Astrocyte (in vitro differentiated cells and primary cell): ENCODE measurements around the gene ACSBG1. TPM values are rescaled to one million over a fixed set of nuclear protein-coding genes. Genes with fewer than 3 reads are reported as not detected.

Source experiments
- DNase-seq: peaks from one replicate; pipeline ENCODE4 v3.0.0-alpha.2; 2010; ENCODE audit warnings: low read depth
- FAIRE-seq: peaks from 2 replicates; lab custom pipeline; 2011; peaks lifted over from hg19 to GRCh38; lab: Jason Lieb, UNC
- H2AFZ ChIP-seq: 2 replicates; pipeline ENCODE4 v1.6.0; 2012; ENCODE audit warnings: low read depth, low read length, inconsistent platforms
- H3K27ac ChIP-seq: 2 replicates; pipeline ENCODE4 v1.5.1; 2011; ENCODE audit warnings: low read depth, low read length, inconsistent platforms
- H3K27me3 ChIP-seq: 2 replicates; pipeline ENCODE4 v1.6.0; 2011; ENCODE audit warnings: low read length, inconsistent platforms; ENCODE audit not compliant: insufficient read depth
- H3K36me3 ChIP-seq: 2 replicates; pipeline ENCODE4 v1.5.1; 2011; ENCODE audit warnings: low read length, inconsistent platforms; ENCODE audit not compliant: insufficient read depth
- H3K4me1 ChIP-seq: 2 replicates; pipeline ENCODE4 v1.5.1; 2011; ENCODE audit warnings: low read length, inconsistent platforms; ENCODE audit not compliant: insufficient read depth
- H3K4me2 ChIP-seq: 2 replicates; pipeline ENCODE4 v1.6.0; 2012; ENCODE audit warnings: low read length, inconsistent platforms
- H3K4me3 ChIP-seq: 2 replicates; pipeline ENCODE4 v1.5.1; 2011; ENCODE audit warnings: low read depth, mild to moderate bottlenecking, low read length, inconsistent platforms; ENCODE audit not compliant: insufficient read depth
- H3K79me2 ChIP-seq: 2 replicates; pipeline ENCODE4 v1.6.0; 2012; ENCODE audit warnings: mild to moderate bottlenecking, low read length, inconsistent platforms; ENCODE audit not compliant: insufficient read depth
- H3K9ac ChIP-seq: 2 replicates; pipeline ENCODE4 v1.6.0; 2012; ENCODE audit warnings: mild to moderate bottlenecking, low read length, inconsistent platforms
- H3K9me3 ChIP-seq: 2 replicates; pipeline ENCODE4 v1.5.1; 2012; ENCODE audit warnings: low read depth, mild to moderate bottlenecking, low read length, inconsistent platforms; ENCODE audit not compliant: insufficient read depth
- H4K20me1 ChIP-seq: 2 replicates; pipeline ENCODE4 v1.6.0; 2012; ENCODE audit warnings: low read length, inconsistent platforms; ENCODE audit not compliant: insufficient read depth
- H3K27ac Mint-ChIP-seq: one replicate; pipeline ENCODE4 v1.8.0; 2021; ENCODE audit warnings: mild to moderate bottlenecking, mixed read lengths; ENCODE audit not compliant: unreplicated experiment
- H3K27me3 Mint-ChIP-seq: one replicate; pipeline ENCODE4 v1.8.0; 2021; ENCODE audit warnings: low read depth, mixed read lengths; ENCODE audit not compliant: unreplicated experiment
- H3K36me3 Mint-ChIP-seq: one replicate; pipeline ENCODE4 v1.8.0; 2021; ENCODE audit warnings: low read depth, mixed read lengths; ENCODE audit not compliant: unreplicated experiment
- H3K4me1 Mint-ChIP-seq: one replicate; pipeline ENCODE4 v1.8.0; 2021; ENCODE audit warnings: low read depth, mixed read lengths; ENCODE audit not compliant: unreplicated experiment
- H3K4me3 Mint-ChIP-seq: one replicate; pipeline ENCODE4 v1.8.0; 2021; ENCODE audit warnings: mild to moderate bottlenecking, moderate library complexity, mixed read lengths; ENCODE audit not compliant: unreplicated experiment
- H3K9me3 Mint-ChIP-seq: one replicate; pipeline ENCODE4 v1.8.0; 2021; ENCODE audit warnings: mild to moderate bottlenecking, mixed read lengths; ENCODE audit not compliant: unreplicated experiment
- EZH2 ChIP-seq: IDR thresholded peaks from 2 replicates; pipeline ENCODE4 v1.6.1; 2012; ENCODE audit warnings: mild to moderate bottlenecking, low read length, inconsistent platforms; ENCODE audit not compliant: insufficient read depth
- total RNA-seq: library from RNA; stranded (reverse); gene quantifications from 2 replicates; pipeline ENCODE4 v1.2.1, GENCODE V29; 2021
- TF ChIP-seq, protein P1 (sequence below): IDR thresholded peaks from 2 replicates; pipeline ENCODE4 v1.5.1; 2011; ENCODE audit warnings: low read depth, mild to moderate bottlenecking, inconsistent platforms, low read length, moderate library complexity; ENCODE audit not compliant: insufficient read depth

The ACSBG1 gene
- total RNA-seq, 1 donor from 2014 or later: not detected

DNA sequence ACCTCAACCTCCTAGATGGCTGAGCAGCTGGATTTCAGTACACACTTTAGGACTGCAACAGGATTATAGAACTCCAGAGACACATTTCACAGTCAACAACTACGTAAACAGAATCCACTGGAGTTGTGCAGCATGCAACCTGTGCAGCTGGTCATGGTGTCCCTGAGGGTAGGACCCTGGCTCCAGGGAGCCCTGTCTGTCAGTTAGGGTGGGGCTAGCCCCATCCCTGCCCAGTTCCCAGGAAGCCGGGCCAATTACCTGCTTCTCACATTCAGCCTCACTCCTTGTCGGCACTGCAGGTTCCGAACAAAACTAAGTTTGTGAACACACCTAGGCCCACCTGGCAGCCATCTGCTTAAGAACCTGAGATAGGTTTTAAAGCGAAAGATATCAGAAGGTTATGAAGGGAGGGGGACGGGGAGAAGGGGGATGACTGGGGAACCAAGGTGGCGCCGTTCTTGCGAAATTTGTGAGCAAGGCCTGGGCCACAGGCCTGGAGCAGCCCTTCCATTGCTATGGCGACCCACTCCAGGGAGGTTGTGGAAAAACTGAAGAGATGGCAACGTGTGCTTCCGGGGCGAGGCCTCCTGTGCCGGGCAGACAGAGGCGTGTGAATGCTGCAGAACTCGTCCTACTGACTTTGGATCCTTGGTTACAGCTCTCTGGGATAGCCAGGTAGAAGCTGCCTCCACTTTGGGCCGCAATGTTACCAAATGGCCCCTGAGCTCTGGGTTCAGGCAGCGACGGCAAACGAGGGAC, 25.3 kb downstream of the ACSBG1 start:
- DNase-seq: no peak

DNA sequence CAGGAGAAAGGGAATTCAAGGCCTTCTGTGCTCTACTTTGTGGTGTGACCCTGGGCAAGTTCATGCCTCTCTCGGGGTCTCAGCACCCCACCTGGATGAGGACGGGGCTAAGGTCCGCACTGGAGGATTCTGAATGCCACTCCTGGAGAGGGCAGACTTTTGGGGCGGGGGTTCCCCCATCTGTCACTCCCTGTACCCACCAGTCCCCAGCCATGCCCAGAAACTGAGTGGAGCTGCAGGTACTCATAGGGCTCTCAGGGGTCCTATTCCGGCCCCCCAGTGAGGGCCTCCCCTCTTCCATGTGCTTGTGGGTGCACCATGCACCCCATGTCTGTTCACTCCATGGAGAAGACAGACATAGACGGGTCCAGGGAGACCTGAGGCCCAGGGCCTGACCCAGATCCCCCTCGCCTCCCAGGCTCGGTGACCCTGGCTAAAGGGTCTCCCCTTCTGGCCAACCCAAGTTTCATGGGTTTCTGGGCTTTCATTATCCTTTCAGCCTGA, 26.0 kb downstream of the ACSBG1 start:
- Histone ChIP-seq H3K9me3 (no peaks in the 10 kb centered on the region), H3K27ac (no peak overlapping the region), H3K4me3 (no peak overlapping the region), H3K4me2 (no peak overlapping the region), H3K79me2 (no peaks in the 10 kb centered on the region), H3K36me3 (no peaks in the 10 kb centered on the region), H2AFZ (no peak overlapping the region), H3K27me3 (peaks cover 3% of the 10 kb centered on the region), H3K9ac (no peak overlapping the region), H3K4me1 (peaks cover 23% of the 10 kb centered on the region), H4K20me1 (no peaks in the 10 kb centered on the region)
- Mint-ChIP-seq H3K4me1 (peaks cover 19% of the 10 kb centered on the region), H3K27ac (no peak overlapping the region), H3K36me3 (no peaks in the 10 kb centered on the region), H3K27me3 (peaks cover 5% of the 10 kb centered on the region), H3K4me3 (no peak overlapping the region), H3K9me3 (no peaks in the 10 kb centered on the region)
- DNase-seq (no peak), FAIRE-seq (no peak)
- TF ChIP-seq, protein P1, sequence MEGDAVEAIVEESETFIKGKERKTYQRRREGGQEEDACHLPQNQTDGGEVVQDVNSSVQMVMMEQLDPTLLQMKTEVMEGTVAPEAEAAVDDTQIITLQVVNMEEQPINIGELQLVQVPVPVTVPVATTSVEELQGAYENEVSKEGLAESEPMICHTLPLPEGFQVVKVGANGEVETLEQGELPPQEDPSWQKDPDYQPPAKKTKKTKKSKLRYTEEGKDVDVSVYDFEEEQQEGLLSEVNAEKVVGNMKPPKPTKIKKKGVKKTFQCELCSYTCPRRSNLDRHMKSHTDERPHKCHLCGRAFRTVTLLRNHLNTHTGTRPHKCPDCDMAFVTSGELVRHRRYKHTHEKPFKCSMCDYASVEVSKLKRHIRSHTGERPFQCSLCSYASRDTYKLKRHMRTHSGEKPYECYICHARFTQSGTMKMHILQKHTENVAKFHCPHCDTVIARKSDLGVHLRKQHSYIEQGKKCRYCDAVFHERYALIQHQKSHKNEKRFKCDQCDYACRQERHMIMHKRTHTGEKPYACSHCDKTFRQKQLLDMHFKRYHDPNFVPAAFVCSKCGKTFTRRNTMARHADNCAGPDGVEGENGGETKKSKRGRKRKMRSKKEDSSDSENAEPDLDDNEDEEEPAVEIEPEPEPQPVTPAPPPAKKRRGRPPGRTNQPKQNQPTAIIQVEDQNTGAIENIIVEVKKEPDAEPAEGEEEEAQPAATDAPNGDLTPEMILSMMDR: no peak
- TF ChIP-seq EZH2: no peak

More for the DNA sequence above, 25.3 kb downstream of the ACSBG1 start:
- Histone ChIP-seq H3K4me2 (no peak overlapping the region), H3K27me3 (no peaks in the 10 kb centered on the region), H4K20me1 (no peaks in the 10 kb centered on the region), H3K9me3 (no peaks in the 10 kb centered on the region), H3K9ac (no peak overlapping the region), H3K4me1 (peaks cover 23% of the 10 kb centered on the region), H3K79me2 (no peaks in the 10 kb centered on the region), H3K27ac (no peak overlapping the region), H3K36me3 (no peaks in the 10 kb centered on the region), H2AFZ (no peak overlapping the region), H3K4me3 (no peak overlapping the region)
- Mint-ChIP-seq H3K9me3 (no peaks in the 10 kb centered on the region), H3K4me1 (peaks cover 19% of the 10 kb centered on the region), H3K4me3 (no peak overlapping the region), H3K27ac (no peak overlapping the region), H3K36me3 (no peaks in the 10 kb centered on the region), H3K27me3 (peaks cover 3% of the 10 kb centered on the region)
- FAIRE-seq: no peak
- no peak for TF ChIP-seq EZH2
- TF ChIP-seq, protein P1: no peak
